H9 (cell line): ENCODE results near the gene LRRC3. TPM values are rescaled to one million over a fixed set of nuclear protein-coding genes. Genes with fewer than 3 reads are reported as not detected.
A peak's percentile ranks its signal among the peaks of the same experiment; 100 is the strongest.

Experiments used
- DNase-seq: peaks from one replicate; pipeline ENCODE4 v3.0.0-alpha.2; 2017
- H2AFZ ChIP-seq: one replicate; pipeline ENCODE4 v1.6.1; 2013; ENCODE audit warnings: mild to moderate bottlenecking, low read length, control low read depth, moderate library complexity
- H2AK5ac ChIP-seq: 2 replicates; pipeline ENCODE4 v1.6.1; 2013; ENCODE audit warnings: low read length, control low read depth, mixed read lengths; ENCODE audit not compliant: insufficient read length
- H2BK120ac ChIP-seq: one replicate; pipeline ENCODE4 v1.6.1; 2013; ENCODE audit warnings: low read depth, mild to moderate bottlenecking, low read length, control low read depth, inconsistent platforms; ENCODE audit not compliant: poor library complexity, severe bottlenecking
- H2BK12ac ChIP-seq: 2 replicates; pipeline ENCODE4 v1.6.1; 2013; ENCODE audit warnings: low read length, control low read depth, mixed read lengths, low read depth; ENCODE audit not compliant: insufficient read length
- H2BK15ac ChIP-seq: 2 replicates; pipeline ENCODE4 v1.6.1; 2013; ENCODE audit warnings: low read depth, low read length, control low read depth
- H2BK20ac ChIP-seq: one replicate; pipeline ENCODE4 v1.6.1; 2013; ENCODE audit warnings: low read depth, mild to moderate bottlenecking, low read length, control low read depth, inconsistent platforms; ENCODE audit not compliant: poor library complexity, severe bottlenecking
- H2BK5ac ChIP-seq: 2 replicates; pipeline ENCODE4 v1.6.1; 2013; ENCODE audit warnings: low read length, control low read depth, mixed read lengths; ENCODE audit not compliant: insufficient read length
- H3K14ac ChIP-seq: 2 replicates; pipeline ENCODE4 v1.6.1; 2013; ENCODE audit warnings: low read length, control low read depth; ENCODE audit not compliant: insufficient read depth
- H3K18ac ChIP-seq: 2 replicates; pipeline ENCODE4 v1.6.1; 2013; ENCODE audit warnings: low read depth, mild to moderate bottlenecking, mixed read lengths, low read length, control low read depth; ENCODE audit not compliant: insufficient read length
- H3K23ac ChIP-seq: 2 replicates; pipeline ENCODE4 v1.6.1; 2013; ENCODE audit warnings: low read length, control low read depth, mixed read lengths, low read depth; ENCODE audit not compliant: insufficient read length
- H3K23me2 ChIP-seq: 2 replicates; pipeline ENCODE4 v1.6.1; 2013; ENCODE audit warnings: low read depth, mild to moderate bottlenecking, mixed read lengths, low read length, control low read depth; ENCODE audit not compliant: insufficient read length, poor library complexity, severe bottlenecking
- H3K27ac ChIP-seq: 2 replicates; pipeline ENCODE4 v1.5.1; 2013; ENCODE audit warnings: low read length, control low read depth, mixed read lengths, low read depth; ENCODE audit not compliant: insufficient read length
- H3K27me3 ChIP-seq: 2 replicates; pipeline ENCODE4 v1.6.1; 2013; ENCODE audit warnings: low read length, control low read depth, inconsistent platforms; ENCODE audit not compliant: insufficient read depth
- H3K4ac ChIP-seq: 2 replicates; pipeline ENCODE4 v1.6.1; 2013; ENCODE audit warnings: low read depth, mild to moderate bottlenecking, control low read depth, inconsistent platforms, low read length, moderate library complexity
- H3K4me1 ChIP-seq: 2 replicates; pipeline ENCODE4 v1.6.1; 2013; ENCODE audit warnings: low read length, control low read depth, inconsistent platforms; ENCODE audit not compliant: insufficient read depth
- H3K4me2 ChIP-seq: 2 replicates; pipeline ENCODE4 v1.6.1; 2013; ENCODE audit warnings: low read length, control low read depth, mixed read lengths; ENCODE audit not compliant: insufficient read length, insufficient read depth
- H3K56ac ChIP-seq: 2 replicates; pipeline ENCODE4 v1.6.1; 2013; ENCODE audit warnings: low read depth, mild to moderate bottlenecking, mixed read lengths, low read length, control low read depth; ENCODE audit not compliant: insufficient read length
- H3K79me1 ChIP-seq: 2 replicates; pipeline ENCODE4 v1.6.1; 2013; ENCODE audit warnings: low read depth, mild to moderate bottlenecking, moderate library complexity, low read length, control low read depth, inconsistent platforms; ENCODE audit not compliant: insufficient read depth, poor library complexity, severe bottlenecking
- H3K79me2 ChIP-seq: 2 replicates; pipeline ENCODE4 v1.6.1; 2013; ENCODE audit warnings: low read length, control low read depth, inconsistent platforms; ENCODE audit not compliant: insufficient read depth
- H3K9ac ChIP-seq: 2 replicates; pipeline ENCODE4 v1.6.1; 2013; ENCODE audit warnings: low read length, control low read depth, mixed read lengths; ENCODE audit not compliant: insufficient read length; ENCODE audit errors: extremely low read depth
- H3K9me3 ChIP-seq: one replicate; pipeline ENCODE4 v1.6.1; 2013; ENCODE audit warnings: low read depth, low read length, inconsistent platforms; ENCODE audit not compliant: control insufficient read depth
- H3T11ph ChIP-seq: one replicate; pipeline ENCODE4 v1.6.1; 2013; ENCODE audit warnings: mild to moderate bottlenecking, low read length, control low read depth, inconsistent platforms
- H4K20me1 ChIP-seq: one replicate; pipeline ENCODE4 v1.6.1; 2013; ENCODE audit not compliant: control insufficient read depth, insufficient read length, insufficient read depth
- H4K5ac ChIP-seq: 2 replicates; pipeline ENCODE4 v1.6.1; 2013; ENCODE audit warnings: low read depth, mild to moderate bottlenecking, mixed read lengths, low read length, control low read depth; ENCODE audit not compliant: insufficient read length
- H4K8ac ChIP-seq: replicated peaks from 2 replicates; pipeline ENCODE4 v1.6.1; 2013; ENCODE audit warnings: low read length, control low read depth, mixed read lengths, low read depth; ENCODE audit not compliant: insufficient read length
- H4K91ac ChIP-seq: 2 replicates; pipeline ENCODE4 v1.6.1; 2013; ENCODE audit warnings: low read depth, mild to moderate bottlenecking, moderate library complexity, mixed read lengths, low read length, control low read depth; ENCODE audit not compliant: insufficient read length
- H3K27ac Mint-ChIP-seq, 3 experiments: 2 replicates in 2 of 3; 3 replicates in 1 of 3; pipeline ENCODE4 v1.8.0; 2020 to 2021; ENCODE audit warnings: mixed read lengths in 3 of 3, mild to moderate bottlenecking in 1 of 3, moderate library complexity in 1 of 3
- H3K27me3 Mint-ChIP-seq: 2 replicates; pipeline ENCODE4 v1.8.0; 2021; ENCODE audit warnings: low read depth, mild to moderate bottlenecking, moderate library complexity, mixed read lengths
- H3K36me3 Mint-ChIP-seq, 3 experiments: 2 replicates in 2 of 3; 3 replicates in 1 of 3; pipeline ENCODE4 v1.8.0; 2020 to 2021; ENCODE audit warnings: low read depth in 3 of 3, mixed read lengths in 3 of 3; ENCODE audit not compliant: insufficient read depth in 1 of 3
- H3K4me1 Mint-ChIP-seq, 2 experiments: 2 replicates each; pipeline ENCODE4 v1.8.0; 2020; ENCODE audit warnings: mixed read lengths in 2 of 2
- H3K4me3 Mint-ChIP-seq, 2 experiments: 2 replicates in 1 of 2; 3 replicates in 1 of 2; pipeline ENCODE4 v1.8.0; 2020 to 2021; ENCODE audit warnings: mild to moderate bottlenecking in 2 of 2, mixed read lengths in 2 of 2, moderate library complexity in 1 of 2
- H3K9me3 Mint-ChIP-seq, 2 experiments: 2 replicates in 1 of 2; 3 replicates in 1 of 2; pipeline ENCODE4 v1.8.0; 2020; ENCODE audit warnings: mild to moderate bottlenecking in 2 of 2, mixed read lengths in 2 of 2, moderate library complexity in 1 of 2
- WGBS: extraction: QIAGEN DNeasy Blood & Tissue Kit; methylation state at CpG from one replicate; pipeline ENCODE4 v1.1.7; 2013; ENCODE audit warnings: missing lambda C conversion rate, low lambda C conversion rate, mixed read lengths; ENCODE audit not compliant: insufficient read length; ENCODE audit errors: extremely low coverage; 5-methylcytosine and 5-hydroxymethylcytosine counted together
- total RNA-seq: library from RNA; stranded (reverse); gene quantifications from 2 replicates; pipeline ENCODE4 v1.2.1, GENCODE V29; 2021
- TF ChIP-seq, protein P1 (sequence below): fragments of 200-600 bp; sonication (generic); conservative IDR thresholded peaks from 3 replicates; pipeline ENCODE4 v1.8.0; 2021; ENCODE audit warnings: antibody characterized with exemption, mild to moderate bottlenecking

Gene LRRC3
- total RNA-seq, 1 experiment from 2014 or later = 3.1 TPM

DNA sequence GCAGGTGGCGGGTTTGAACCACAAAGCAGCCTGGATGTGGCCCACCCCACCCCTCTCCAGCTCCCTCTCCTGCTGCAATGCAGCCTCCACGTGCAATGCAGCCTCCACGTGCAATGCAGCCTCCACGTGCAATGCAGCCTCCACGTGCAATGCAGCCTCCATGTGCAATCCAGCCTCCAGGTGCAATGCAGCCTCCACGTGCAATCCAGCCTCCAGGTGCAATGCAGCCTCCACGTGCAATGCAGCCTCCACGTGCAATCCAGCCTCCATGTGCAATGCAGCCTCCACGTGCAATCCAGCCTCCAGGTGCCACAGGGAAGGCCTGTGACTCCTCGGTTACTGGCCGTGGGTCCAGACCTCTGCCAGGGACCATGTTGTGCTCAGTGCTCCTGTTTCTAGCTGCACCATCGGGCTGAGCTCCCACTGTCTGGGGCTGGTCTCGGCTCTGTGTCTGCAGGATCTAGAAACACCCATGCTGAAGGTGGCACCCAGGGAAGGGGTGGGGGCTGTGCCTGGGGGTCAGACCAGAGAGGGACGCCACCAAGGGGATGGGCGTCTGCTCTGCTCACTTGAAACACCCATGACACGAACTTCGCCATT, 11.9 kb upstream of the LRRC3 start:
- Mint-ChIP-seq H3K27ac (peak overlapping the region in 1 of 3 experiments; percentile 59; a peak in 1 of 7 replicates), H3K27me3 (no peaks in the 10 kb centered on the region; the same call in 1 of the 2 replicates), H3K9me3 (no peaks in the 10 kb centered on the region), H3K4me1 (0 out of 4 replicates have a peak, but pooled peaks cover 2 to 5% of the 10 kb centered on the region in 2 experiments), H3K36me3 (no peaks in the 10 kb centered on the region; a peak in 1 of 7 replicates), H3K4me3 (no peak overlapping the region)
- H2BK120ac ChIP-seq = no peak overlapping the region
- H4K5ac ChIP-seq = no peak overlapping the region
- H3K79me2 ChIP-seq = no peaks in the 10 kb centered on the region
- no peak overlapping the region for H2AFZ ChIP-seq
- no peak overlapping the region for H2AK5ac ChIP-seq
- H3K27ac ChIP-seq = no peak overlapping the region
- H3K9me3 ChIP-seq = no peaks in the 10 kb centered on the region
- H3K27me3 ChIP-seq = no peaks in the 10 kb centered on the region
- no peak for DNase-seq
- no peak overlapping the region for H2BK15ac ChIP-seq
- no peak overlapping the region for H3K4ac ChIP-seq
- H4K8ac ChIP-seq = no peak overlapping the region
- no peak overlapping the region for H3T11ph ChIP-seq
- H3K23ac ChIP-seq = no peak overlapping the region
- H3K14ac ChIP-seq = no peak overlapping the region
- H4K20me1 ChIP-seq = no peaks in the 10 kb centered on the region
- H4K91ac ChIP-seq = no peak overlapping the region
- H3K79me1 ChIP-seq = no peaks in the 10 kb centered on the region
- no peak overlapping the region for H2BK20ac ChIP-seq
- H2BK12ac ChIP-seq = no peak overlapping the region
- no peak overlapping the region for H3K9ac ChIP-seq
- H3K23me2 ChIP-seq = no peaks in the 10 kb centered on the region
- no peak overlapping the region for H3K18ac ChIP-seq
- H3K4me1 ChIP-seq = no peaks in the 10 kb centered on the region
- H3K56ac ChIP-seq = no peak overlapping the region
- no CpG with 5 or more reads among the region's 17 CpGs for WGBS
- TF ChIP-seq, protein P1, sequence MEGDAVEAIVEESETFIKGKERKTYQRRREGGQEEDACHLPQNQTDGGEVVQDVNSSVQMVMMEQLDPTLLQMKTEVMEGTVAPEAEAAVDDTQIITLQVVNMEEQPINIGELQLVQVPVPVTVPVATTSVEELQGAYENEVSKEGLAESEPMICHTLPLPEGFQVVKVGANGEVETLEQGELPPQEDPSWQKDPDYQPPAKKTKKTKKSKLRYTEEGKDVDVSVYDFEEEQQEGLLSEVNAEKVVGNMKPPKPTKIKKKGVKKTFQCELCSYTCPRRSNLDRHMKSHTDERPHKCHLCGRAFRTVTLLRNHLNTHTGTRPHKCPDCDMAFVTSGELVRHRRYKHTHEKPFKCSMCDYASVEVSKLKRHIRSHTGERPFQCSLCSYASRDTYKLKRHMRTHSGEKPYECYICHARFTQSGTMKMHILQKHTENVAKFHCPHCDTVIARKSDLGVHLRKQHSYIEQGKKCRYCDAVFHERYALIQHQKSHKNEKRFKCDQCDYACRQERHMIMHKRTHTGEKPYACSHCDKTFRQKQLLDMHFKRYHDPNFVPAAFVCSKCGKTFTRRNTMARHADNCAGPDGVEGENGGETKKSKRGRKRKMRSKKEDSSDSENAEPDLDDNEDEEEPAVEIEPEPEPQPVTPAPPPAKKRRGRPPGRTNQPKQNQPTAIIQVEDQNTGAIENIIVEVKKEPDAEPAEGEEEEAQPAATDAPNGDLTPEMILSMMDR = no peak
- no peak overlapping the region for H3K4me2 ChIP-seq
- no peak overlapping the region for H2BK5ac ChIP-seq
